Measurements from ENCODE around the gene BLOC1S6.

The BLOC1S6 gene

GRCh38 chr15:45587095-45587862, at the start of gene BLOC1S6:
Gene BLOC1S6 (plus strand): TSS chr15:45587379. CDS start chr15:45587444, 65 bp downstream.
- DNase-seq: peak; percentile 61 to 73

DNA sequence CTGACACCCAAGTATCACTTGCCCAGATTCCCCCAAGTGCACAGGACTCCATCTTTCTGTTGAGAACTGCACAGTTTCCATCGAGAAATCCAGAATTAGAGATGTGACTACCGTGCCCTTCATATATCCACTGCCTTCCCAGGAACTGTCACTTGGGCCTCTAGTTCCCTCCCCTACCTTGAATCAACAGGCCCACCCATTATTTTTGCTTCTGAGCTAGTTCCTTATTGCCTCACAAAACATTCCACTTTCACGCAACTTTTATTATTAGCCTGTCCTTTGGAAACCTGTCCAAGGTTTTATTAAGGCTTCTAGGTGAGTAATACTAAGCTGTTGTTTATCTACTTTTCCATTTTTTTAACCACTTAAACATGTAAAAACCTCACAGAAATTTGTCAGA, 47.5 kb upstream of the BLOC1S6 start:
- DNase-seq: no peak

DNA sequence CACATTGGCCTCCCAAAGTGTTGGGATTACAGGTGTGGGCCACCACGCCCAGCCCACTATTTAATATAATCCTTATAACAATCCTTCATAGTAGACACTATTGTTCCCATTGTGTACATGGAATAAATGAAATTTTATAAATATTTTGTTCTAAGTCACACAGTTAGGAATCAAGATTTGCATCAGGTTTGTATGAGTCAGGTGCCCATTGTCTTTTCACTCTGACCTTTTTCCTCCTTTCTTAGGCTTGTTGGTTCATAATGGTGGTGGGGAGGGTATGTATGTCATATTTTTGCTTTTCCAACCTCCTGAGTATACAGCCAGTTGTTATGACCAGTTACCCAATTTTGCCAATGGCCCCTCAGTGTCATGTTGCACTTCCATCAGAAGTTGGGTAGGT, 46.6 kb upstream of the BLOC1S6 start:
- no peak for DNase-seq

DNA sequence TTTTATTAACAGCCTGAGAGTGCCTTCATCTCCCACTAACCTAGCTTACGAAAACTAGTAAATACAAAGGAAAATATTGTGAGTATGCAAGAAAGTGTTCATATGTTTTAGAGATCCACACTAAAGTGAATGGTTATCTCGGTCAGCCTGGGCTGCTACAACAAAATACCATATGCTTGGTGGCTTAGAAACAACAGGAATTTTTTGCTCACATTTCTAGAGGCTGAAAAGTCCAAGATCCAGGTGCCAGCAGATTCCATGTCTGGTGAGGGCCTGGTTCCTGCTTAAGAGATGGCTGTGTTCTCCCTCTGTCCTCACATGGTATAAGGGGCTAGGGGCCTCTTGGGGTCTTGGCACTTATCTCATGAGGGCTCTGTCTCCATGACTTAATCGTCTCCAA, 44.1 kb upstream of the BLOC1S6 start:
- no peak for DNase-seq

- no peak for DNase-seq
Measured at GRCh38 chr15:45544266-45545023, 42.7 kb upstream of the BLOC1S6 start.

DNA sequence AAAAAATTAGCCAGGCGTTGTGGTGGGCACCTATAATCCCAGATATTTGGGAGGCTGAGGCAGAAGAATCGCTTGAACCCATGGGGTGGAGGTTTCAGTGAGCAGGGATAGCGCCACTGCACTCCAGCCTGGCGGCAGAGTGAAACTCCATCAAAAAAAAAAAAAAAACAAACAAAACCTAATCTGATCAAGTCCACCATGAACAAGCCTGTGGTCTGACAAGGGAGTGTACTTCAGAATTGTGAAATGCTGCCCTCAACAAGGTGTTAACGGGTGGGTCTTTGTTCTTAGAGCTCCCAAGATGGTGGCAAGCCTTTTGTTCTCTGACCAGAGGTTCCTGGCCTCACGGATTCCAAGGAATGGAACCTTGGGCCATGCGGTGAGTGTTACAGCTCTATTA, 40.4 kb upstream of the BLOC1S6 start:
- no peak for DNase-seq

DNA sequence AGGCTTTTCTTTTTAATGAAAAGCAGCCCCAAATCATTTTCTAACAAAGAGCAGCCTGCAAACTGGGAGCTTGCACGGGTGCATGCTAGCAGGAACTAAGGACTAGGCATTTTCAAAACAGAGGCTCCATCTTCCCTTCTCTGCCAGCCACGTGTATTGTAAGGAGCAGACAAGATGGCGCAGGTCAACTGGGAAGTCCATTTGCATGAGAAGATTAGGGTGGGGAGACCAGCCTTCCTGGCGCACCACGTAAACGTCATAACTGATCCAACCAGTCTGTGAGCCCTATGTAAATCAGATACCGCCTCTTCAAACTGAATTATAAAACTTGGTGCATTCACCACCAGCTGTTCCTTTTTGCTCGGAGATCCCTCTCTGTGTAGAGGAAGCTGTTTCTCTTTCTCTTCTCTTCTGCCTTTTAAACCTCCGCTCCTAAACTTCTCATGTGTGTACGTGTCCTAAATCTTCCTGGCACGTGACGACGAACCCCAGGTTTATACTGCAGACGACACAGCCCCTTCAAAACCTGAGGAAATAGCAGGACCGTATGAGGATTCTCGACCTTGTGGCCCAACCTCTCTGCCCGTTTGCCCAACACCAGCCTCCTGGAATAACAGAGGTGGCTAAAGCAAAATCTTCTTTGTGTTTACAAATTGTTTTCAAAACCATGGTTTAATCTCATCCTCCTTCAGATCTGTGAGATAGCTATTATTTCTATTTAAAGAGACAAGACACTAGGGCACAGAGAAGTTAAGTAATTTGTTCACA, 38.2 kb upstream of the BLOC1S6 start:
- no peak for DNase-seq

DNA sequence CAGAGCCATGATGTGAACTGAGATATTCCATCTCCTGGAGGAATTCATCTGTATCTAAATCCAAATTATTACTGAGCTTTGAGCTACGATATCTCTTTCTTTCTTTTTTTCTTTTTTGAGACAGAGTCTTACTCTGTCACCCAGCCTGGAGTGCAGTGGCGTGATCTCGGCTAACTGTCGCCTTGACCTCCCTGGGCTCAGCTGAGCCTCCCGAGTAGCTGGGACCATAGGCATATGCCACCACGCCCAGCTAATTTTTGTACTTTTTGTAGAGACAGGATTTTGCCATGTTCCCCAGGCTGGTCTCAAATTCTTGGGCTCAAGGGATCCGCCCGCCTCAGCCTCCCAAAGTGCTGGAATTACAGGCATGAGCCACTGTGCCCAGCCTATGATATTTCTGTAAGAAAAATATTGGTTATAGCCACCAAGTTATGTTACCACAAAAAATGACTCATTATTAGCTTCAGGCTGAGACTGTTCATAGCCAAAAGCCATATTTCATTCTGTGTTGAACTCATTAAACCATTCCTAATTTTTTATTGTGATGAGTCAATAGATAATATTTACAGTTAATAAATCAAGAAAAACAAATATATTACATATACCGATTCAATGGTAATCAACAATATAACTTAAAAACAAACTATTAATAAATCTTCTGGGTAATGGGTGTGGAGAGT, 37.5 kb upstream of the BLOC1S6 start:
- no peak for DNase-seq

GRCh38 chr15:45550436-45550835, 36.7 kb upstream of the BLOC1S6 start:
- no peak for DNase-seq

GRCh38 chr15:45551676-45552075, 35.5 kb upstream of the BLOC1S6 start:
- no peak for DNase-seq

DNA sequence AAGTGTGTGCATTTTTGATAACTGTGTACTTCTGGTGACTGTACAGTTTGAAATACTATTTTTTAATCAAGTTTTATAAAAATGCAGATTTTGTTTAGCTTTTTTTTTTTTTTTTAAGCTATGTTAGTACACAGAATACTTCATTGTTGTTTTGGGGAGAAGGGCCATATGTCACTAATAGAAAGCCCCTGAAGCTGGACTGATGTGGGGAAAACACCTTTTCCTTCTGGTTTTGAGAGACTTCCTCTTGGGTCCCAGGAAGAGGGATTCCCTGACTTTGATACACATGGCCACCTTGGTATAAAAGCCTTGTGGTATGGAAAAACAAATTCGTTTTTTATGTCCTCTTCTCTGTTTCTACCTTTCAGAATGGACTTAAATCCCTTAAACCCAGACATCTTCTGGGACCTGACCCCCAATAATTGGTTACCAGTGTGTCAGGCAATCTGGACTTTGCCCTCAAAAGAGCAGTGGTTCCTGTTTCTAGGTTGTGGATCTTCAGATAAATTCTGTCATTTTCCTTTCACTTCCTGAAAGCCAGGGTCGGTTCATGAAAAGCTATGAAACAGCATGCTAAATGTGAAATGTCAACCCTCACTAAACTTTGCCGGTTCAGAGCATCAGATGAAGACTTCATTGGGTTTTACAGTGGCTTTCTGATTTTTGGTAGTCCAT, 31.1 kb upstream of the BLOC1S6 start:
- DNase-seq: no peak

DNA sequence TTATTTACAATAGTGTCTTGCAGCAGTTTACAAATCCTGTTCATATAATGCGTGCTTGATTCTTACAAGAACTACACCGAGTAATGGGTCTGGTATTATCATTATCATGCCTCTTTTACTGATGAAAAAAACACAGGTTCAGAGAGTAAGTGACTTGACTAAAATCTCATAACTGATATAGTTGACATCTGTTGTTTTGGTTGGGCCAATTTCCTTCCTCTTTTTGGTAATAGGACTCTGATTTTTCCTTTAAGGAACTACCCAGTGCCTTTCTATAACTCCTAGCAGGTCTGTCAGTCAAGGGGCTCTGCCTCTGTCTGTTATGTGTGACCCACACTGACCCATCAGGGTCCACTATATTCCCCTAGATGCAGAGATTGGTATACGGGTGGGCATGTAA, 14.6 kb upstream of the BLOC1S6 start:
- peak; percentile 60 to 74 for DNase-seq

DNA sequence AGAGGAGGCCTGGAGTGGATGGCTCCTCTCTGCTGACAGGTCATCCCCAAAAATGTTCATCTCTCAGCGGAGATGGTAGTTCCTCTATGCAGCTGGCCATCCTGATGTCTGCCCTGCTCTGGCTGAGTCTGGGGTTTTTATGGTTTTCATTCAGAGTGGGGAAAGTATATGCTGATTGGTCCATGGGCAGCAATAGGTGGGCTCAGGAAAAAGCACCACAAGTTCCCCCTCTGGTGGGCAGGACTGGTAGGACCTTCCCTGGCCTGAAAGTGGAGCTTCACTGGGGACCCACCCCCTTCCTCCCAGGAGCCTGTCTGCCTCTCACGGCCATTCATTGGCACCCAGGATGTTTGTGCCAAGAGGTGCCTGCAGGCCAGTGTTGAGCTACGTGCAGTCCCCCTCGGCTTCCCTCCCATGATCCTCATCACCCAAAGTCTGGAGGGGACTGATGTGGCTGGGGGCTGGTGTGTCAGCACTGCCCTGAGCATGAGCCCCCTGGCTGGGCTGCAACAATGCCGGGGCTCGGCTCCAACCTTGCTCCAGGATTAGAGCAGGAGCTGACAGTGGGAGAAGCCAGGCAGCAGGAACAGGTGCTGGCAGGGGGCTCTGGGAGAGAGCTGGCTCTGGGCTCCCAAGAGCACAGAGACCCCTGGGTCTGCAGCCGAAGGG, 13.1 kb upstream of the BLOC1S6 start:
- DNase-seq: no peak

- DNase-seq: no peak
Measured at GRCh38 chr15:45581919-45582318, 5.3 kb upstream of the BLOC1S6 start.

DNA sequence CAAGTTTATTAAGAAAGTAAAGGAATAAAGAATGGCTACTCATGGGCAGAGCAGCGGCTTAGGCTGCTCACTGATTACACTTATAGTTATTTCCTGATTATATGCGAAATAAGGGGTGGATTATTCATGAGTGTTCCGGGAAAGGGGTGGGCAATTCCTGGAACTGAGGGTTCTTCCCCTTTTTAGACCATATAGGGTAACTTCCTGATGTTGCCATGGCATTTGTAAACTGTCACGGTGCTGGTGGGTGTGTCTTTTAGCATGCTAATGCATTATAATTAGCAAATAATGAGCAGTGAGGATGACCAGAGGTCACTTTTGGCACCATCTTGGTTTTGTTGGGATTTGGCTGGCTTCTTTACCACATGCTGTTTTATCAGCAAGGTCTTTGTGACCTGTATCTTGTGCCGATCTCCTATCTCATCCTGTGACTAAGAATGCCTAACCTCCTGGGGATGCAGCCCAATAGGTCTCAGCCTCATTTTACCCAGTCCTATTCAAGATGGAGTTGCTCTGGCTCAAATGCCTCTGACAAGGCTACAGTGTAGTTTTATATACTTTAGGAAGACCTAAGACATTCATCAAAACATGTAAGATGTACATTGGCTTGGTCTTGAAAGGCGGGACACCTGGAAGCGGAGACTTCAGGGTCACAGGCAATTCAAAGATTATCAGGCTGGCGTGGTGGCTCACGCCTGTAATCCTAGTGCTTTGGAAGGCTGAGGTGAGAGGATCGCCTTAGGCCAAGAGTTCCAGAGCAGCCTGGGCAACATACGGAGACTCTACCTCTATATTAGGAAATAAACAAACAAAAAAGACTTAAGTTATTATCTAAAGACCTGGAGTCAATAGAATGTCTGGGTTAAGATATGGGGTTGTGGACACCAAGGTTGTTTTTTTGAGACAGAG, 3.2 kb upstream of the BLOC1S6 start:
- no peak for DNase-seq

- no peak for DNase-seq
Measured at GRCh38 chr15:45585069-45585791, 1.9 kb upstream of the BLOC1S6 start.

GRCh38 chr15:45586125-45586524, 1.1 kb upstream of the BLOC1S6 start:
- DNase-seq: no peak

GRCh38 chr15:45586601-45587094, 531 bp upstream of the BLOC1S6 start:
- DNase-seq: no peak

GRCh38 chr15:45587863-45588170, 638 bp downstream of the BLOC1S6 start:
- DNase-seq: no peak

Data from Kasumi-1 (cell line).